Lower leg skin (tissue), 4 donors: ENCODE measurements around the gene PRAME. TPM values are rescaled to one million over a fixed set of nuclear protein-coding genes. Genes with fewer than 3 reads are reported as not detected.

Experiments
- DNase-seq, 2 donors: peaks; one replicate each; pipeline ENCODE4 v3.0.0-alpha.2; 2019; ENCODE audit warnings: low spot score in 2 of 2
- H3K4me3 ChIP-seq: fragments of 200-600 bp; sonication (generic); 2 replicates; pipeline ENCODE4 v1.5.1; 2017; ENCODE audit warnings: mild to moderate bottlenecking, low read depth; ENCODE audit not compliant: poor library complexity, severe bottlenecking
- POLR2A ChIP-seq, 2 donors: fragments of 450-650 bp; IDR thresholded peaks; one replicate each; pipeline ENCODE4 v1.6.1; 2016 to 2017; ENCODE audit warnings: antibody characterized with exemption in 2 of 2, mild to moderate bottlenecking in 1 of 2, moderate library complexity in 1 of 2
- WGBS, 2 donors: methylation state at CpG; one replicate each; pipeline ENCODE4 v1.1.5; 2018; 5-methylcytosine and 5-hydroxymethylcytosine counted together
- intact Hi-C: fragments of 100-400 bp; cut with DNase I; formaldehyde crosslinking; loops from one replicate; pipeline ENCODE4 v1.15.0; 2023; ENCODE audit warnings: low total_unique reads
- total RNA-seq, 4 donors: library from RNA; depleted of rRNA; stranded (reverse); fragments of >200 nt; gene quantifications; one replicate each; pipeline ENCODE4 v1.1.0, GENCODE V29; 2016
- TF ChIP-seq, protein P1 (sequence below), 3 donors: fragments of 450-650 bp; IDR thresholded peaks; one replicate each; pipeline ENCODE4 v1.5.1; 2016; ENCODE audit warnings: antibody characterized with exemption in 3 of 3, mild to moderate bottlenecking in 3 of 3, moderate library complexity in 2 of 3

The PRAME gene
- total RNA-seq, 4 donors from 2014 or later = not detected

GRCh38 chr22:22576244-22576988 is 17.4 kb upstream of the PRAME start:
- WGBS, 2 donors = 37 to 39% methylated on average over 8 of the region's 8 CpGs
- intact Hi-C loops = no loop called here
- H3K4me3 ChIP-seq = no peak overlapping the region
- TF ChIP-seq, protein P1, sequence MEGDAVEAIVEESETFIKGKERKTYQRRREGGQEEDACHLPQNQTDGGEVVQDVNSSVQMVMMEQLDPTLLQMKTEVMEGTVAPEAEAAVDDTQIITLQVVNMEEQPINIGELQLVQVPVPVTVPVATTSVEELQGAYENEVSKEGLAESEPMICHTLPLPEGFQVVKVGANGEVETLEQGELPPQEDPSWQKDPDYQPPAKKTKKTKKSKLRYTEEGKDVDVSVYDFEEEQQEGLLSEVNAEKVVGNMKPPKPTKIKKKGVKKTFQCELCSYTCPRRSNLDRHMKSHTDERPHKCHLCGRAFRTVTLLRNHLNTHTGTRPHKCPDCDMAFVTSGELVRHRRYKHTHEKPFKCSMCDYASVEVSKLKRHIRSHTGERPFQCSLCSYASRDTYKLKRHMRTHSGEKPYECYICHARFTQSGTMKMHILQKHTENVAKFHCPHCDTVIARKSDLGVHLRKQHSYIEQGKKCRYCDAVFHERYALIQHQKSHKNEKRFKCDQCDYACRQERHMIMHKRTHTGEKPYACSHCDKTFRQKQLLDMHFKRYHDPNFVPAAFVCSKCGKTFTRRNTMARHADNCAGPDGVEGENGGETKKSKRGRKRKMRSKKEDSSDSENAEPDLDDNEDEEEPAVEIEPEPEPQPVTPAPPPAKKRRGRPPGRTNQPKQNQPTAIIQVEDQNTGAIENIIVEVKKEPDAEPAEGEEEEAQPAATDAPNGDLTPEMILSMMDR (IDR thresholded peaks at IDR 0.05) = no peak
- TF ChIP-seq POLR2A (IDR thresholded peaks at IDR 0.05) = no peak
- DNase-seq = no peak

GRCh38 chr22:22574361-22574760 is 15.3 kb upstream of the PRAME start:
- intact Hi-C loops = no loop called here
- TF ChIP-seq POLR2A (IDR thresholded peaks at IDR 0.05) = no peak
- TF ChIP-seq, protein P1 (IDR thresholded peaks at IDR 0.05) = no peak
- DNase-seq = no peak
- H3K4me3 ChIP-seq = no peak overlapping the region

- intact Hi-C loops = no loop called here
- no peak overlapping the region for H3K4me3 ChIP-seq
- TF ChIP-seq, protein P1 (IDR thresholded peaks at IDR 0.05) = no peak
- TF ChIP-seq POLR2A (IDR thresholded peaks at IDR 0.05) = no peak
- 58 to 59% methylated on average over 8 of the region's 8 CpGs for WGBS, 2 donors
- DNase-seq = no peak
Measured at GRCh38 chr22:22573047-22573889, 14.2 kb upstream of the PRAME start.

DNA sequence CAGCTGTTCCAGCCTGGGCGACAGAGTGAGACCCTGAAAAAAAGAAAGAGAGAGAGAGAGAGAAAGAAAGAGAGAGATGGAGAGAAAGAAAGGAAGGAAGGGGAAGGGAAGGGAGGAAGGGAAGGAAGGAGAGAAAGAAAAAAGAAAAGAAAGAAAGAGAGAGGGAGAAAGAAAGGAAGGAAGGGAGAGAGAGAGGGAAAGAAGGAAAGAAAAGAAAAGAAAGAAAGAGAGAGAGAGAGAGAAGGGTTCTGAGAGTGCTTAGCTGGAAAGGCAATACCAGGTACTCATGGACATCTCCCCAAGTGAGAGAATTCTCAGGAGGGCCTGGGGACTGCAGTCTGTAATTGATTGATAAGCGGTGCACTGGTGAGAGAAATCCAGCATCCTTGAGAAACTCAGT is 12.8 kb upstream of the PRAME start:
- H3K4me3 ChIP-seq = no peak overlapping the region
- no peak for DNase-seq
- WGBS, 2 donors = 75 to 93% methylated on average over 2 of the region's 2 CpGs
- no peak for TF ChIP-seq POLR2A (IDR thresholded peaks at IDR 0.05)
- TF ChIP-seq, protein P1 (IDR thresholded peaks at IDR 0.05) = no peak
- intact Hi-C loops = no loop called here

GRCh38 chr22:22571429-22571828 is 12.4 kb upstream of the PRAME start:
- intact Hi-C loops = no loop called here
- peak in 1 of 2 donors; percentile 53 for DNase-seq
- 79 to 89% methylated on average over 6 of the region's 6 CpGs for WGBS, 2 donors
- H3K4me3 ChIP-seq = no peak overlapping the region
- TF ChIP-seq, protein P1 (IDR thresholded peaks at IDR 0.05) = no peak
- TF ChIP-seq POLR2A (IDR thresholded peaks at IDR 0.05) = no peak
